SK-N-SH treated with all-trans-retinoic acid at 6 μM for 48 hours (cell line): Measurements from ENCODE around the gene UGT1A5.

Experiments
- ARNTL ChIP-seq: fragments of 450-650 bp; formaldehyde crosslinking; IDR thresholded peaks from 2 replicates; pipeline ENCODE4 v1.5.0; 2020; ENCODE audit warnings: low read depth, mild to moderate bottlenecking, moderate library complexity, borderline replicate concordance
- BACH2 ChIP-seq: fragments of 250-450 bp; sonication (Bioruptor Pico); IDR thresholded peaks from 2 replicates; pipeline ENCODE4 v1.9.0; 2021; ENCODE audit warnings: mild to moderate bottlenecking, borderline replicate concordance
- CREB5 ChIP-seq: fragments of 250-450 bp; sonication (Bioruptor Pico); IDR thresholded peaks from 2 replicates; pipeline ENCODE4 v1.5.1; 2020; ENCODE audit warnings: low read depth, mild to moderate bottlenecking, moderate library complexity
- ISL1 ChIP-seq: fragments of 250-450 bp; sonication (Bioruptor Pico); IDR thresholded peaks from 2 replicates; pipeline ENCODE4 v2.1.2; 2022; ENCODE audit warnings: mild to moderate bottlenecking, moderate library complexity
- OSR1 ChIP-seq: fragments of 250-450 bp; sonication (Bioruptor Pico); IDR thresholded peaks from 2 replicates; pipeline ENCODE4 v1.8.0; 2022; ENCODE audit warnings: moderate library complexity, mild to moderate bottlenecking, inconsistent platforms
- PPARA ChIP-seq: fragments of 250-450 bp; sonication (Bioruptor Pico); IDR thresholded peaks from 2 replicates; pipeline ENCODE4 v1.5.0; 2020; ENCODE audit warnings: mild to moderate bottlenecking, borderline replicate concordance
- RARB ChIP-seq: fragments of 250-450 bp; sonication (Bioruptor Pico); IDR thresholded peaks from 2 replicates; pipeline ENCODE4 v1.8.0; 2021; ENCODE audit warnings: mild to moderate bottlenecking, moderate library complexity
- TCF4 ChIP-seq: fragments of 250-450 bp; sonication (Bioruptor Pico); IDR thresholded peaks from 2 replicates; pipeline ENCODE4 v1.8.0; 2021; ENCODE audit warnings: mild to moderate bottlenecking, moderate library complexity, borderline replicate concordance
- TF ChIP-seq, protein P1 (sequence below): fragments of 250-450 bp; sonication (Bioruptor Pico); IDR thresholded peaks from 2 replicates; pipeline ENCODE4 v1.5.0; 2020; ENCODE audit warnings: mild to moderate bottlenecking, moderate library complexity
- TF ChIP-seq, protein P2 (sequence below): fragments of 250-450 bp; sonication (Bioruptor Pico); IDR thresholded peaks from 2 replicates; pipeline ENCODE4 v1.8.0; 2020; ENCODE audit warnings: mild to moderate bottlenecking, moderate library complexity, borderline replicate concordance

GRCh38 chr2:233803994-233804393, 91.3 kb downstream of the UGT1A5 start:
- TF ChIP-seq, protein P1, sequence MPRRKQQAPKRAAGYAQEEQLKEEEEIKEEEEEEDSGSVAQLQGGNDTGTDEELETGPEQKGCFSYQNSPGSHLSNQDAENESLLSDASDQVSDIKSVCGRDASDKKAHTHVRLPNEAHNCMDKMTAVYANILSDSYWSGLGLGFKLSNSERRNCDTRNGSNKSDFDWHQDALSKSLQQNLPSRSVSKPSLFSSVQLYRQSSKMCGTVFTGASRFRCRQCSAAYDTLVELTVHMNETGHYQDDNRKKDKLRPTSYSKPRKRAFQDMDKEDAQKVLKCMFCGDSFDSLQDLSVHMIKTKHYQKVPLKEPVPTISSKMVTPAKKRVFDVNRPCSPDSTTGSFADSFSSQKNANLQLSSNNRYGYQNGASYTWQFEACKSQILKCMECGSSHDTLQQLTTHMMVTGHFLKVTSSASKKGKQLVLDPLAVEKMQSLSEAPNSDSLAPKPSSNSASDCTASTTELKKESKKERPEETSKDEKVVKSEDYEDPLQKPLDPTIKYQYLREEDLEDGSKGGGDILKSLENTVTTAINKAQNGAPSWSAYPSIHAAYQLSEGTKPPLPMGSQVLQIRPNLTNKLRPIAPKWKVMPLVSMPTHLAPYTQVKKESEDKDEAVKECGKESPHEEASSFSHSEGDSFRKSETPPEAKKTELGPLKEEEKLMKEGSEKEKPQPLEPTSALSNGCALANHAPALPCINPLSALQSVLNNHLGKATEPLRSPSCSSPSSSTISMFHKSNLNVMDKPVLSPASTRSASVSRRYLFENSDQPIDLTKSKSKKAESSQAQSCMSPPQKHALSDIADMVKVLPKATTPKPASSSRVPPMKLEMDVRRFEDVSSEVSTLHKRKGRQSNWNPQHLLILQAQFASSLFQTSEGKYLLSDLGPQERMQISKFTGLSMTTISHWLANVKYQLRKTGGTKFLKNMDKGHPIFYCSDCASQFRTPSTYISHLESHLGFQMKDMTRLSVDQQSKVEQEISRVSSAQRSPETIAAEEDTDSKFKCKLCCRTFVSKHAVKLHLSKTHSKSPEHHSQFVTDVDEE (CRISPR knock-in tag) = no peak
- TF ChIP-seq ARNTL = no peak
- TF ChIP-seq OSR1 = no peak
- TF ChIP-seq, protein P2, sequence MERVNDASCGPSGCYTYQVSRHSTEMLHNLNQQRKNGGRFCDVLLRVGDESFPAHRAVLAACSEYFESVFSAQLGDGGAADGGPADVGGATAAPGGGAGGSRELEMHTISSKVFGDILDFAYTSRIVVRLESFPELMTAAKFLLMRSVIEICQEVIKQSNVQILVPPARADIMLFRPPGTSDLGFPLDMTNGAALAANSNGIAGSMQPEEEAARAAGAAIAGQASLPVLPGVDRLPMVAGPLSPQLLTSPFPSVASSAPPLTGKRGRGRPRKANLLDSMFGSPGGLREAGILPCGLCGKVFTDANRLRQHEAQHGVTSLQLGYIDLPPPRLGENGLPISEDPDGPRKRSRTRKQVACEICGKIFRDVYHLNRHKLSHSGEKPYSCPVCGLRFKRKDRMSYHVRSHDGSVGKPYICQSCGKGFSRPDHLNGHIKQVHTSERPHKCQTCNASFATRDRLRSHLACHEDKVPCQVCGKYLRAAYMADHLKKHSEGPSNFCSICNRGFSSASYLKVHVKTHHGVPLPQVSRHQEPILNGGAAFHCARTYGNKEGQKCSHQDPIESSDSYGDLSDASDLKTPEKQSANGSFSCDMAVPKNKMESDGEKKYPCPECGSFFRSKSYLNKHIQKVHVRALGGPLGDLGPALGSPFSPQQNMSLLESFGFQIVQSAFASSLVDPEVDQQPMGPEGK (CRISPR knock-in tag) = no peak
- no peak for TF ChIP-seq RARB (CRISPR knock-in tag)
- no peak for TF ChIP-seq CREB5
- no peak for TF ChIP-seq PPARA
- no peak for TF ChIP-seq TCF4 (CRISPR knock-in tag)
- TF ChIP-seq ISL1 (CRISPR knock-in tag) = no peak
- no peak for TF ChIP-seq BACH2
